HG03196 (cell line): ENCODE data around the gene MB21D2.

Experiments used
- ATAC-seq: cut with Tn5 transposase; IDR thresholded peaks from one replicate; pipeline ENCODE4 v1.9.1; 2021; ENCODE audit not compliant: unreplicated experiment

The MB21D2 gene

GRCh38 chr3:192927016-192927415 lies 9.4 kb upstream of the MB21D2 start:
- no peak for ATAC-seq

- no peak for ATAC-seq
Measured at GRCh38 chr3:192923731-192924130, 6.1 kb upstream of the MB21D2 start.

- ATAC-seq, result no peak
Measured at GRCh38 chr3:192921793-192922192, 4.1 kb upstream of the MB21D2 start.

DNA sequence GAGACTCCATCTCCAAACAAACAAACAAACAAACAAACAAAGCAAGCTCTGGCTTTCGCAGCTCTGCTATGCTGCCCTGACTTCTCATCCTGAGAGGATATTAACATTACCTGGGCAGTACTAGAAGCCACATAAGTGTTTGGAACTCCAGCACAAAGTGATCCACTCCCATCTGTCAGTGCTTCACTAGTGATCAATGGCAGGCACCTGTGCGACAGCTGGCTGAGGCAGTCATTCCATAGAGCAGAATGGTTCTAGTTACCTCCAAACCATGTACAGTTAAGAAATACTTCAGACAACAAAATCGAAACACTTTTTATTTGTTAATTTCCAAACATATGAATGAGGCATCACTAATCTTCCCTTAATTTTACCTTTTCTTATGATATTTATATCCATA lies 2.8 kb upstream of the MB21D2 start:
- ATAC-seq, result no peak

DNA sequence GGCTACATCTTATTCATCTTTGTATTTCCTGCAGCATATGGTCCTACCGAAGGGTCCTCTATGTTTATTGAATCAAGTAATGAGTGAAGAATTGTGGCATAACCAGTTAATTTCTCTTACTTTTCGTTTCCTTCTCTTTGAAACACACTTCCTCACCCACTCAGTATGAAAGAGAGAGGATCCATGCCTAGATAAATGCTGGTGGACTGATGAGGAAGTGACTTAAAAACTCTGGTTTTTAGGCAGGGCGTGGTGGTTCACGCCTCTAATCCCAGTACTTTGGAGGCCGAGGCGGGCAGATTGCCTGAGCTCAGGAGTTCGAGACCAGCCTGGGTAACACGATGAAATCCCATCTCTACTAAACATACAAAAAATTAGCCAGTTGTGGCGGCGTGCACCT lies 2.2 kb upstream of the MB21D2 start:
- ATAC-seq, result no peak

DNA sequence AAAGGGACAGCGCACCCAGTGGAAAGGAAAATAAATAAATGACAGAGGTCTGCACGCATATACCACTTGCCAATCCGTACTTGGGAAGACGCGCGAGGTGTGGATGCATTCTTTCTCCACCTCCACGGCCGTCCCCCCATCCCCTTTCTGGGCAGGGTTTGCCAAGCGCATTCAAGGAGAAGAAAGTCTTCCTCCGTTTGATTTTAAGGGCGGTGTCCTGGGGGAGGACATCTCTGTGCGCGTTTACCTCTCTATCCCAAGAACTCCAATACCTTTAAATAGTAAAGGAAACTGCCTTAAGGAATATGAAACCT lies 576 bp upstream of the MB21D2 start:
- ATAC-seq, result no peak

- no peak for ATAC-seq
Measured at GRCh38 chr3:192917028-192917403, 640 bp downstream of the MB21D2 start.

- no peak for ATAC-seq
Measured at GRCh38 chr3:192916371-192917027, 1.2 kb downstream of the MB21D2 start.

GRCh38 chr3:192915722-192916121 lies 1.9 kb downstream of the MB21D2 start:
- no peak for ATAC-seq

GRCh38 chr3:192915304-192915703 lies 2.4 kb downstream of the MB21D2 start:
- ATAC-seq, result no peak

GRCh38 chr3:192914848-192915247 lies 2.8 kb downstream of the MB21D2 start:
- no peak for ATAC-seq

- ATAC-seq, result no peak
Measured at GRCh38 chr3:192913540-192913939, 4.1 kb downstream of the MB21D2 start.

DNA sequence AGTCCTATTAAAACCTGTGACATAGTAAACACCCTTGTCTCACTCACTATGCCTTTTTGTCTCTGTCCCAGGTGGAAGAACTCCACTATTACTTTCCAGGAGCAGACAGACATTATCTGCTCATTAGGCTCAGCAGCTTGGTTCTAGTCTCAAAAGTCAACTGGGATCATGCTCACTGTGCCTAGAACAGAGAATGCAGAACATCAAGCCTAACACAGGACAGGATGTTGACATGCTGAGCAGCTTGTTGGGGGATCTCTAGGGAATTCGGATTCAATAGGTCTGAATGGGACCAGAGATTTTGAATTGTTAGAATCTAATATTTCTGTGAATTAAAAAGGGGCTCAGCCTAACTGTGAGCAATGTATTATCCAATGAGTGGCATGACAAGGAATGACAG lies 6.4 kb downstream of the MB21D2 start:
- ATAC-seq, result no peak

DNA sequence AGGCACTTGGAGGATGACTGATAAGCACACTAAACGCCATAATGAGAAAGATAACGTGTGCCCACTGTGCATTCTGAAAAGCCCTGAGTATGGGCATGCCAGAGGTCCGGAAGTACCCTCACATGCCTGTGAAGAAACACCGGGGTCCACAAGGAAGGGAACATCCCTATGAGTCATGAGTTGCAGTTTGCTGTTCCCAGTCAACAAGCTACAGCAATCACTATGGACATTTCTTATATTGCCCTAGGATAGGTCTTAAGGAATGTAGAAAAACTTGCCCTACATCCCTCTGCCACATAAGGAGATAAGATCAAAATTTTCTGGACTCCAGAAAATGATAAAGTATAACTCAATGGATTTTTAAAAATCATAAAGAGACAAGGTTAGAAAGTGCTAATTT lies 9.9 kb downstream of the MB21D2 start:
- no peak for ATAC-seq

GRCh38 chr3:192906940-192907339 lies 10.7 kb downstream of the MB21D2 start:
- no peak for ATAC-seq

- no peak for ATAC-seq
Measured at GRCh38 chr3:192905980-192906678, 11.5 kb downstream of the MB21D2 start.

DNA sequence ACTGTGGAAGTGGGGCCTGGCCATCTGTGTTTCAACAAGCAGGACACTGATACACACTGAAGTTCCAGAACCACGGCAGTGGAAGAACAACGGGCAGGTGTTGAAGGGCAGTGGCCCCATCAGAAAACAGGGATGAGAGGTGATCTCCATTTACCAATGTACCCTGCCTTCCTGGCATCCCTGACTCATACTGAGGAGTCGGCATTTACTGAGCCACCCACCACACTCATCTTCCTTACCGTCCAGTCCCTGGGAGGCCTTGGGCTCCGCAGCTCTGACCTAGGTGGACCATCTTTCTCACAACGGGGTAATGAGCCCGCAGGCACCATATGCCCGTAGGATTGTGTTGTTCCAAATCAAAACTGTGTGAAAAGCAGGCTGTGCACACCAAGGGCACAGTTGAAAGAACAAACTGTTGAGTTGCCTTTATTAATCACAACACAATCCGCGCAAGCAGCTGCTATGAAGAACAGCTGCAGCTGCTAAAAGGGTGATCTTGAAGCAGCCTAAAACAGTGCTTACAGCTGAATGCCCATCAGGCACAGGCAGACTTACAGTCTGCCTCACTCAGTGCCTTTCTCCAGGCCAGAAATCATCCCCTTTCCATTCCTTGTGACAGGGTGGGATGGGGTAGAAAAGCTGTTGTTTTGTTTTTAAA lies 12.9 kb downstream of the MB21D2 start:
- no peak for ATAC-seq

- ATAC-seq, result no peak
Measured at GRCh38 chr3:192902549-192902948, 15.1 kb downstream of the MB21D2 start.

GRCh38 chr3:192901435-192901834 lies 16.2 kb downstream of the MB21D2 start:
- ATAC-seq, result no peak

- no peak for ATAC-seq
Measured at GRCh38 chr3:192899540-192899982, 18.1 kb downstream of the MB21D2 start.

GRCh38 chr3:192897005-192897404 lies 20.7 kb downstream of the MB21D2 start:
- ATAC-seq, result no peak

DNA sequence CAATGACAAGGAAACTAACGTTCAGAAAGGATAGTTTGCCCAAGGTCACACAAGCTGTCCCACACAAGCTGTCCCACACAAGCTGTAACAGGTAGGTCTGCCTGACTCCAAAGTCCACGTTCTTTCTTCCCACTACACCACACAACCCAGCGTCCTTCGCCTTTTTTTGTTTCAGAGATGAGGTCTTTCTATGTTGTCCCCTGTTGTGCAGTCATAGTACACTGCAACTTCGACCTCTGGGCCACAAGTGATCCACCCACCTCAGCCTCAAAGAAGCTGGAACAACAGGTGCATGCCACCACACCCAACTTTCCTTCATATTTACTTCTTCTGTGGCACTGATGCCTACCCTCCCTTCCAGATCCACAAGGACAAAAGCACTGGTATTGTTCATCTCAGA lies 21.4 kb downstream of the MB21D2 start:
- no peak for ATAC-seq
